Measurements from ENCODE around the gene NPAS2.

Gene NPAS2

DNA sequence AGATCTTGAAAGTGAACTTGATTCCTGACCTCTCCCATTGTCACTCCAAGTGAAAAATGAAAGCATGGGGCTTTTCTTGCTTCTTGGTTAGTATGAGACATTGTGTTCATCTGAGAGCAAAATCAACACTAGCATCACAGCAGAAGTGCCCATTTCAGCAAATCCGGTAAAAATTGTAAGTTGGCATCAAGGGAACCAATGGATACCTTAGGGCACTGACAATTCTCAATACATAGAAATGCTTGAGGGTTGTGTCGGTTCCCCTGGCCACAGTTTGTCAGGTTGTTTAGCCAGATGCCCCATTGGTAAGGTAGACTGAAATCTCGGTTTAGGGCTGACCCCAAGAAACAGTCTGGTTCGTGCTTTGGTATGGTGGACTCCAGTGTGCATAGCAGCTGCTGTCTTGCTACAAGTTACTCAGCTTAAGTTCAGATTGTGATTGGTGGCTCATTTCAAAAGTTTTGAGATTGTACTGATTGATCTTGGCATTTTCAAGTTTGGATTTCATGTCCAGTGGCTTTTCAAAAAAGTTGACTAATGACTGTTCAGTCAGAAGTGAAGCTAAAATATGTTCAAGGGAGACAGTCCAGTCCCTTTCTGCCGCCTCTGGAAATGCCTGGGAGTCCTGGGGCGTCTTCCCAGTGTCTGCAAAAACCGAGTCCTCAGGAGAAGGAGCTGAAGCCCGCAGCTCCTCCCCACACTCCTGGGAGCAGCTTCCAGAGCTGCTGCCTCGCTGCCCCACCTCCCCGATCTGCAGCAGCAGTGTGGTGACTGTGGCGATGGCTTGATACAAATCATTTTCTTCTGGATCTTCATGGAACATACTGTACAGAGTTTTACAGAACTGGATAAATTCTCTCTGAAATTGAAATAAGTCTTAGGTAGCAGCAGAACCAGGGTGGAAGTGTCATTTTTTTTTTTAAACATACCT, 187.7 kb downstream of the NPAS2 start:
- Histone ChIP-seq H3K27me3 (ENCODE audit: control insufficient read depth in 2 of 2, insufficient read depth in 2 of 2, low read length in 2 of 2) (no peaks in the 10 kb centered on the region), H3K36me3 (ENCODE audit: control insufficient read depth in 2 of 2, insufficient read depth in 2 of 2, low read length in 2 of 2) (peaks cover 59 to 62% of the 10 kb centered on the region in 2 donors), H3K27ac (ENCODE audit: low read depth in 2 of 2, low read length in 2 of 2) (no peak overlapping the region), H3K4me1 (ENCODE audit: control insufficient read depth in 2 of 2, insufficient read depth in 2 of 2, low read length in 2 of 2) (peaks cover 10 to 13% of the 10 kb centered on the region in 2 donors), H3K4me3 (ENCODE audit: low read length in 2 of 2) (no peak overlapping the region), H3K9ac (ENCODE audit: low read depth in 1 of 2, low read length in 2 of 2) (no peak overlapping the region), H3K9me3 (ENCODE audit: control insufficient read depth in 2 of 2, low read length in 2 of 2) (no peaks in the 10 kb centered on the region)

DNA sequence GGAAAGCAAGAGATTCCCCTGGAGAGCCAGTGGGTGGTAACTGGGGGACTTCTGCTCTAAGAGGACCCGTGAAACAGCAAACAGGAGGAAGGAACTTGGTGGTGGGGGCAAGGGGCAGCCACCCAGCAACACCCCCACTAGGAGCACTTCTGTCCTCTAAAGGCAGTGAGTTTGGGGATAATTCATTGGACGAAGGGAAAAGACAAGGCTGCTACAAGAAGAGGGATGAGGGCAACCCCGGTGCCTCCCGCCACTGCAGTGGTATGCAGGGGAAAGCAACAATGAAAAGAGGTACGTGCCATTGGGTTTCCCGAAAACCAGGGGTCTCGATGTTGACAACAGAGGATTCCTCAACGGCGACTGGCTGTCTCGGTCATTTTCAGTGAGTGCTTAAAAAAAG, 191.2 kb downstream of the NPAS2 start:
- no peak overlapping the region for H3K4me3 ChIP-seq (ENCODE audit: low read length in 2 of 2)
- peaks cover 37 to 41% of the 10 kb centered on the region in 2 donors for H3K36me3 ChIP-seq (ENCODE audit: control insufficient read depth in 2 of 2, insufficient read depth in 2 of 2, low read length in 2 of 2)
- no peaks in the 10 kb centered on the region for H3K27me3 ChIP-seq (ENCODE audit: control insufficient read depth in 2 of 2, insufficient read depth in 2 of 2, low read length in 2 of 2)
- H3K4me1 ChIP-seq (ENCODE audit: control insufficient read depth in 2 of 2, insufficient read depth in 2 of 2, low read length in 2 of 2), result no peaks in the 10 kb centered on the region
- no peak overlapping the region for H3K9ac ChIP-seq (ENCODE audit: low read depth in 1 of 2, low read length in 2 of 2)
- H3K9me3 ChIP-seq (ENCODE audit: control insufficient read depth in 2 of 2, low read length in 2 of 2), result no peaks in the 10 kb centered on the region
- H3K27ac ChIP-seq (ENCODE audit: low read depth in 2 of 2, low read length in 2 of 2), result no peak overlapping the region

DNA sequence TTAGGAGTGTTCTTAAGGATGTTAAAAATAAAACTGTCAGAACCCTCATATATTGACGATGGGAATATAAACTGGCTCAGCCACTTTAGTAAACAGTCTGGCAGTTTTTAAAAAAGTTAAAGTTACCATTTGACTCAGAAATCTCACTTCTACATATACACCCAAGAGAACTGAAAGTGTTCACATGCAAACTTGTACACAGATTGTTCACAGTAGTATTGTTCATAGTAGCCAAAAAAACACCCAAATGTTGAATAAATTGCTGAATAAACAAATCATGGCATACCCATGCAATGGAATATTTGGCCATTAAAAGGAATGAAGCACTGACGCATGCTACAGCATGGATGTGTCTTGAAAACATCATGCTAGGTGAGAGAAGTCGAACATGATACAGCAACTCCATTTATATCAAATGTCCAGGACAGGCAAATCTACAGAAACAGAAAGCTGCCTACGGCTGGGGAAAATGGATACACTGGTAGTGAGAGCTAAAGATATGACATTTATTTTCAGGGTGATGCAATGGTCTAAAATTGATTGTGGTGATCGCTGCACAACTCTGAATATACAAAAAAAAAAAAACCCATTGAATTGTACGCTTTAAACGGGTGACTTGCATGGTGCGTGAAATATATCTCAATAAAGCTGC, 192.2 kb downstream of the NPAS2 start:
- Histone ChIP-seq H3K4me3 (ENCODE audit: low read length in 2 of 2) (no peak overlapping the region), H3K27ac (ENCODE audit: low read depth in 2 of 2, low read length in 2 of 2) (no peak overlapping the region), H3K9me3 (ENCODE audit: control insufficient read depth in 2 of 2, low read length in 2 of 2) (no peaks in the 10 kb centered on the region), H3K4me1 (ENCODE audit: control insufficient read depth in 2 of 2, insufficient read depth in 2 of 2, low read length in 2 of 2) (no peaks in the 10 kb centered on the region), H3K27me3 (ENCODE audit: control insufficient read depth in 2 of 2, insufficient read depth in 2 of 2, low read length in 2 of 2) (no peaks in the 10 kb centered on the region), H3K9ac (ENCODE audit: low read depth in 1 of 2, low read length in 2 of 2) (no peak overlapping the region), H3K36me3 (ENCODE audit: control insufficient read depth in 2 of 2, insufficient read depth in 2 of 2, low read length in 2 of 2) (peaks cover 27 to 30% of the 10 kb centered on the region in 2 donors)

DNA sequence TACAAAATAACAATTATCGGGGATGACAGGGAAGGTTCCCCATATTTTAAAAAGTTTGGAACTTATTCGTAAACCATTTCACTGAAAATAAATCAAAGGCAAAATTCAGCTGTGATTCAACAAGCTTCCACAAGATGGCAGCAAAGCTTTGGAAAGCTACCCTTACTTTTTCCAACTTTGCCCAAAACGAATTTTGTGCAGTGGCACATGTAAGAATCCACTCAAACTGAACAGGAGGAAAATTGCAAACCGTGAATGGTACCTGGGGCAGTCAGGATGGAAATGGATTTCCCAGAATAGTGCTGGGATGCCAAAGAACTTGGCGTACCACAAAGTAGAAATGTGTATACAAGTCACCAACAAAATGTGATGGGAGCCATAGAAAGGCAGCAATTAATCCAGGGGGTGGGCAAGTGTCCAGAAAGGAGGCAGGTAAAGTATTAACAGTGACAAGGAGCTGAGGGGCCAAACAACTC, 192.8 kb downstream of the NPAS2 start:
- H3K9ac ChIP-seq (ENCODE audit: low read depth in 1 of 2, low read length in 2 of 2), result no peak overlapping the region
- H3K4me3 ChIP-seq (ENCODE audit: low read length in 2 of 2), result no peak overlapping the region
- no peaks in the 10 kb centered on the region for H3K4me1 ChIP-seq (ENCODE audit: control insufficient read depth in 2 of 2, insufficient read depth in 2 of 2, low read length in 2 of 2)
- no peaks in the 10 kb centered on the region for H3K27me3 ChIP-seq (ENCODE audit: control insufficient read depth in 2 of 2, insufficient read depth in 2 of 2, low read length in 2 of 2)
- H3K9me3 ChIP-seq (ENCODE audit: control insufficient read depth in 2 of 2, low read length in 2 of 2), result no peaks in the 10 kb centered on the region
- no peak overlapping the region for H3K27ac ChIP-seq (ENCODE audit: low read depth in 2 of 2, low read length in 2 of 2)
- H3K36me3 ChIP-seq (ENCODE audit: control insufficient read depth in 2 of 2, insufficient read depth in 2 of 2, low read length in 2 of 2), result peaks cover 21 to 25% of the 10 kb centered on the region in 2 donors

DNA sequence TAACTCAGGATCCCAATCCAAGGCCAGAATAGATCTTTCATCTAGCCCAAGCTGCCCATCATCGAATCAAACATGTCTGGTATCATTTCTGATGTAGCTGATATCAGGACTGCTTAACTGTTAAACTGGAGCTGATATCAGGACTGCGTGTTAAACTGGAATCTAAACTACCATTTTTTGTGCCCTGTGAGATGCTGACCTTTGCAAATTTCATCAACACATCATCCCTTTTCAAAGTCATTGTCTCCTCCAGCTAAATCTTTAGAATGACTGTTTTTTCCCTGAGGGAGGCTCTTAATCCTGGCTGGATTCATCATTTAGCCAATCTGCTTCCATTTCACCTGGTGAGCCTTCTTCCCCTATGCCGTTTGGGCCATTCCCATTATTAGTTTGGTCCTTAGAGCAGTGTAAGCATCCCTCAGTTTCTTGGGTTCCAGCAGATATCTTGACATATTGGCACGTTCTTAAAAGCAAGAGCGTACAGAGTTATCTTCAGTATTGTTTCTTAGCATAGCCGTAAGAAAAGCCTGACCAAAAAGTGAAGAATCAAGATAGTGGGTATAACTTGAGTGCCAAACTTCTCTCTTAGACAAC, 194.4 kb downstream of the NPAS2 start:
- Histone ChIP-seq H3K4me3 (ENCODE audit: low read length in 2 of 2) (no peak overlapping the region), H3K36me3 (ENCODE audit: control insufficient read depth in 2 of 2, insufficient read depth in 2 of 2, low read length in 2 of 2) (peaks cover 15 to 19% of the 10 kb centered on the region in 2 donors), H3K27me3 (ENCODE audit: control insufficient read depth in 2 of 2, insufficient read depth in 2 of 2, low read length in 2 of 2) (no peaks in the 10 kb centered on the region), H3K4me1 (ENCODE audit: control insufficient read depth in 2 of 2, insufficient read depth in 2 of 2, low read length in 2 of 2) (no peaks in the 10 kb centered on the region), H3K27ac (ENCODE audit: low read depth in 2 of 2, low read length in 2 of 2) (no peak overlapping the region), H3K9ac (ENCODE audit: low read depth in 1 of 2, low read length in 2 of 2) (no peak overlapping the region), H3K9me3 (ENCODE audit: control insufficient read depth in 2 of 2, low read length in 2 of 2) (no peaks in the 10 kb centered on the region)

DNA sequence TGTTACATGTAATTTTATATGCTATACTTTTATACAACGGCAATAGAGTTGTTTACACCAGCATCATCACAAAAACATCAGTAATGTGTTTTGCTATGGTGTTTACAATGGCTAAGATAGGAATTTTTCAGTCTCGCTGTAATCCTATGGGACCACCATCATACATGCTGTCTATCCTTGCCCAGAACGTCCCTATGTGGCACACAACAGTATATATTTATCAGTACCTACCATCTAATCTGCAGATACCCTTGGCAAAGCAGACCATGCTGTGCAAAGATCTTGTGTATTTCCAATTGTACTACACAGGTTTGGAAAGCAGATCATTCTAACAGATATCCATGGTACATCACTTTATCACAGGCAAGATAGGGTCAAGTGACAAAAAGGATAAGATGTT, 197.4 kb downstream of the NPAS2 start:
- Histone ChIP-seq H3K27ac (ENCODE audit: low read depth in 2 of 2, low read length in 2 of 2) (no peak overlapping the region), H3K27me3 (ENCODE audit: control insufficient read depth in 2 of 2, insufficient read depth in 2 of 2, low read length in 2 of 2) (no peaks in the 10 kb centered on the region), H3K4me1 (ENCODE audit: control insufficient read depth in 2 of 2, insufficient read depth in 2 of 2, low read length in 2 of 2) (no peaks in the 10 kb centered on the region), H3K9me3 (ENCODE audit: control insufficient read depth in 2 of 2, low read length in 2 of 2) (no peaks in the 10 kb centered on the region), H3K9ac (ENCODE audit: low read depth in 1 of 2, low read length in 2 of 2) (no peak overlapping the region), H3K36me3 (ENCODE audit: control insufficient read depth in 2 of 2, insufficient read depth in 2 of 2, low read length in 2 of 2) (peaks cover 18 to 19% of the 10 kb centered on the region in 2 donors), H3K4me3 (ENCODE audit: low read length in 2 of 2) (no peak overlapping the region)

DNA sequence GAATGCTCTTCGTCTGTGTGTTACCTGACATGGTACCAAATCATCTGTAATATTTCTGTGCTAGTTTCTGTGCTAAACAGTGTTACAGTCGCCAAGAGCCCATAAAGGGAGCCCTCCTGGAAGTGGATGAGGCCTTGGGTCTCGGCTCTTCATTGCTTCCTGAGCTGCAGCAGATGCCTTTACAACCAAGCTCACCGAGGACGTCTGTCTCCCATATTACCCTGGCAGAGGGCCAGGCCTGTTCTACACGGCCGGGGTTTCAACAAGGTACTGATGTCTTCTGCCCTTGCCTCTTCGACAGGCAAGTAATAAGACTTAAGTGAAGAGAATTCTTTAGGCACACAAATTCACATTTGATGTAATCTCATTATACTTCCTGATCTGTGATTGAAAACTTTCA, 199.0 kb downstream of the NPAS2 start:
- H3K36me3 ChIP-seq (ENCODE audit: control insufficient read depth in 2 of 2, insufficient read depth in 2 of 2, low read length in 2 of 2), result peaks cover 19% of the 10 kb centered on the region in 2 donors
- H3K27ac ChIP-seq (ENCODE audit: low read depth in 2 of 2, low read length in 2 of 2), result no peak overlapping the region
- H3K9me3 ChIP-seq (ENCODE audit: control insufficient read depth in 2 of 2, low read length in 2 of 2), result no peaks in the 10 kb centered on the region
- H3K4me3 ChIP-seq (ENCODE audit: low read length in 2 of 2), result no peak overlapping the region
- no peak overlapping the region for H3K9ac ChIP-seq (ENCODE audit: low read depth in 1 of 2, low read length in 2 of 2)
- H3K27me3 ChIP-seq (ENCODE audit: control insufficient read depth in 2 of 2, insufficient read depth in 2 of 2, low read length in 2 of 2), result no peaks in the 10 kb centered on the region
- H3K4me1 ChIP-seq (ENCODE audit: control insufficient read depth in 2 of 2, insufficient read depth in 2 of 2, low read length in 2 of 2), result no peaks in the 10 kb centered on the region

DNA sequence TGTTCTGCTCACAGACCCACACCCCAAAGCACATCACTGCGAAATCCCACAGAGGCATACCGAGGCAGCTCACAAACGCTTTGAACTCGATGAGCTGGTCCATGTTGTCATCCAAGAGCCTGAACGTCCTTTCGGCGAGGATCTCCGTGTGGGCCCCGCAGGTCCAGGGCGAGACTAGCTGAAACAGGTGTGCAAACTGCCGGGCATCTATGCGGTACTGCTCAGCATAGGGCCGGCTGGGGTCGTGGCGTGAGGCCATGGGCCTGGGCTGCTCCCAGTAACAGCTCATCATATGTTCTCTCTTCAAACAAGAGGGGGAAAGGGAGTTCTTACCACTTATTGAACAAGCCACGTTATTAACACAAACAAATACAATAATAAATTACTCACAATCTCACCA, 202.3 kb downstream of the NPAS2 start:
- no peak overlapping the region for H3K27ac ChIP-seq (ENCODE audit: low read depth in 2 of 2, low read length in 2 of 2)

DNA sequence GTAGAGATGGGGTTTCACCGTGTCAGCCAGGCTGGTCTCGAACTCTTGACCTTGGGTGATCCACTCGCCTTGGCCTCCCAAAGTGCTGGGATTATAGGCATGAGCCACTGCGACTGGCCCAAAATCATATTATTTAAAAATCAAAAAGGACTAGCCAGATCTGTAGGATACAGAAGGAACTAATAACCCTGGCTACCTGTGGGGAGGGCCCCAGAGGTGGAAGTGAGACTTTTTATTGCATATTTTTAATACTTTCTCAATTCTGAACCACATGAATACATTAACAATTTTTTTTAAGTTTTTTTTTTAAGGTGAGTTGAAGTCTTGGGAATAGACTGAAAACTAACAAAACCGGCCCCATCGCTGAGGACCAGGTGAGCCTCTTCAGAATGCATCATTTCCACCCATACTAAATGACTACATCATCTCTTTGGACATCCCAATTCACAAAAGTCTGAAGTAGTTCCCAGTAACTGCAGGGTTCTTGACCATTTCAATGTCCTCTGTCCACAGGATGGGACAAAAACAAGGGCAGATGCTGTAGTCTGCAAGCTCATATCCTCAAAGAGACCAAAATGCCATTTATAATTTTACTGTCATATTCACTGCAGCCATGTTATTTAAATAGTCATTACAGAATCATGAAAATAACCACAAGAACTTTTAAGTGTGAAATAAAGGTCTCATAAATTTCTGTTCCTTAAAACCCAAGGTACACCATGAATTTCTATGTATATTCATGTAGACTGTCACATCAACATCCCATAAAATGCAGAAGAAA, 203.6 kb downstream of the NPAS2 start:
- Histone ChIP-seq H3K4me1 (ENCODE audit: control insufficient read depth in 2 of 2, insufficient read depth in 2 of 2, low read length in 2 of 2) (peaks cover 4 to 20% of the 10 kb centered on the region in 2 donors), H3K9ac (ENCODE audit: low read depth in 1 of 2, low read length in 2 of 2) (no peak overlapping the region), H3K9me3 (ENCODE audit: control insufficient read depth in 2 of 2, low read length in 2 of 2) (no peaks in the 10 kb centered on the region), H3K4me3 (ENCODE audit: low read length in 2 of 2) (no peak overlapping the region), H3K27me3 (ENCODE audit: control insufficient read depth in 2 of 2, insufficient read depth in 2 of 2, low read length in 2 of 2) (no peaks in the 10 kb centered on the region), H3K27ac (ENCODE audit: low read depth in 2 of 2, low read length in 2 of 2) (no peak overlapping the region), H3K36me3 (ENCODE audit: control insufficient read depth in 2 of 2, insufficient read depth in 2 of 2, low read length in 2 of 2) (peaks cover 12 to 14% of the 10 kb centered on the region in 2 donors)

More for the DNA sequence above, 202.3 kb downstream of the NPAS2 start:
- Histone ChIP-seq H3K9me3 (ENCODE audit: control insufficient read depth in 2 of 2, low read length in 2 of 2) (no peaks in the 10 kb centered on the region), H3K4me1 (ENCODE audit: control insufficient read depth in 2 of 2, insufficient read depth in 2 of 2, low read length in 2 of 2) (peaks cover 4 to 20% of the 10 kb centered on the region in 2 donors), H3K9ac (ENCODE audit: low read depth in 1 of 2, low read length in 2 of 2) (no peak overlapping the region), H3K36me3 (ENCODE audit: control insufficient read depth in 2 of 2, insufficient read depth in 2 of 2, low read length in 2 of 2) (peaks cover 14 to 15% of the 10 kb centered on the region in 2 donors), H3K27me3 (ENCODE audit: control insufficient read depth in 2 of 2, insufficient read depth in 2 of 2, low read length in 2 of 2) (no peaks in the 10 kb centered on the region), H3K4me3 (ENCODE audit: low read length in 2 of 2) (no peak overlapping the region)
